ENCODE measurements around the gene ELP4.

Gene ELP4

GRCh38 chr11:31768749-31769640 lies 259.4 kb downstream of the ELP4 start:
- Histone ChIP-seq H3K9me3 (ENCODE audit: control insufficient read depth, insufficient read depth, low read length) (no peaks in the 10 kb centered on the region), H3K36me3 (ENCODE audit: insufficient read depth, low read length) (no peaks in the 10 kb centered on the region), H3K9ac (ENCODE audit: low read depth, low read length) (no peak overlapping the region), H3K4me1 (ENCODE audit: insufficient read depth, low read length) (peaks cover 3% of the 10 kb centered on the region; the same call in 1 of the 2 replicates)

- H3K9ac ChIP-seq (ENCODE audit: low read depth, low read length), result no peak overlapping the region
- no peaks in the 10 kb centered on the region for H3K9me3 ChIP-seq (ENCODE audit: control insufficient read depth, insufficient read depth, low read length)
- peaks cover 3% of the 10 kb centered on the region; the same call in 1 of the 2 replicates for H3K4me1 ChIP-seq (ENCODE audit: insufficient read depth, low read length)
- H3K36me3 ChIP-seq (ENCODE audit: insufficient read depth, low read length), result no peaks in the 10 kb centered on the region
Measured at GRCh38 chr11:31770011-31770700, 260.6 kb downstream of the ELP4 start.

GRCh38 chr11:31772412-31772811 lies 262.8 kb downstream of the ELP4 start:
- Histone ChIP-seq H3K9me3 (ENCODE audit: control insufficient read depth, insufficient read depth, low read length) (no peaks in the 10 kb centered on the region), H3K4me1 (ENCODE audit: insufficient read depth, low read length) (peaks cover 3% of the 10 kb centered on the region; the same call in 1 of the 2 replicates), H3K9ac (ENCODE audit: low read depth, low read length) (no peak overlapping the region), H3K36me3 (ENCODE audit: insufficient read depth, low read length) (no peaks in the 10 kb centered on the region)

GRCh38 chr11:31779374-31779791 lies 269.8 kb downstream of the ELP4 start:
- Histone ChIP-seq H3K9ac (ENCODE audit: low read depth, low read length) (no peak overlapping the region), H3K9me3 (ENCODE audit: control insufficient read depth, insufficient read depth, low read length) (no peaks in the 10 kb centered on the region), H3K4me1 (ENCODE audit: insufficient read depth, low read length) (no peaks in the 10 kb centered on the region), H3K36me3 (ENCODE audit: insufficient read depth, low read length) (no peaks in the 10 kb centered on the region)

GRCh38 chr11:31780078-31780477 lies 270.5 kb downstream of the ELP4 start:
- Histone ChIP-seq H3K36me3 (ENCODE audit: insufficient read depth, low read length) (no peaks in the 10 kb centered on the region), H3K9ac (ENCODE audit: low read depth, low read length) (no peak overlapping the region), H3K4me1 (ENCODE audit: insufficient read depth, low read length) (no peaks in the 10 kb centered on the region), H3K9me3 (ENCODE audit: control insufficient read depth, insufficient read depth, low read length) (no peaks in the 10 kb centered on the region)

GRCh38 chr11:31780480-31780971 lies 271.0 kb downstream of the ELP4 start:
- no peaks in the 10 kb centered on the region for H3K9me3 ChIP-seq (ENCODE audit: control insufficient read depth, insufficient read depth, low read length)
- no peaks in the 10 kb centered on the region for H3K4me1 ChIP-seq (ENCODE audit: insufficient read depth, low read length)
- H3K9ac ChIP-seq (ENCODE audit: low read depth, low read length), result no peak overlapping the region
- H3K36me3 ChIP-seq (ENCODE audit: insufficient read depth, low read length), result no peaks in the 10 kb centered on the region

- Histone ChIP-seq H3K9me3 (ENCODE audit: control insufficient read depth, insufficient read depth, low read length) (no peaks in the 10 kb centered on the region), H3K4me1 (ENCODE audit: insufficient read depth, low read length) (no peaks in the 10 kb centered on the region), H3K36me3 (ENCODE audit: insufficient read depth, low read length) (no peaks in the 10 kb centered on the region), H3K9ac (ENCODE audit: low read depth, low read length) (no peak overlapping the region)
Measured at GRCh38 chr11:31782257-31782656, 272.7 kb downstream of the ELP4 start.

GRCh38 chr11:31783252-31783651 lies 273.7 kb downstream of the ELP4 start:
- no peak overlapping the region for H3K9ac ChIP-seq (ENCODE audit: low read depth, low read length)
- H3K36me3 ChIP-seq (ENCODE audit: insufficient read depth, low read length), result no peaks in the 10 kb centered on the region
- H3K9me3 ChIP-seq (ENCODE audit: control insufficient read depth, insufficient read depth, low read length), result no peaks in the 10 kb centered on the region
- H3K4me1 ChIP-seq (ENCODE audit: insufficient read depth, low read length), result peaks cover 6% of the 10 kb centered on the region; the same call in 1 of the 2 replicates

GRCh38 chr11:31784611-31785010 lies 275.0 kb downstream of the ELP4 start:
- no peak overlapping the region for H3K9ac ChIP-seq (ENCODE audit: low read depth, low read length)
- no peaks in the 10 kb centered on the region for H3K36me3 ChIP-seq (ENCODE audit: insufficient read depth, low read length)
- no peaks in the 10 kb centered on the region for H3K9me3 ChIP-seq (ENCODE audit: control insufficient read depth, insufficient read depth, low read length)
- H3K4me1 ChIP-seq (ENCODE audit: insufficient read depth, low read length), result peaks cover 6% of the 10 kb centered on the region; the same call in 1 of the 2 replicates

- Histone ChIP-seq H3K36me3 (ENCODE audit: insufficient read depth, low read length) (no peaks in the 10 kb centered on the region), H3K9ac (ENCODE audit: low read depth, low read length) (no peak overlapping the region), H3K9me3 (ENCODE audit: control insufficient read depth, insufficient read depth, low read length) (no peaks in the 10 kb centered on the region), H3K4me1 (ENCODE audit: insufficient read depth, low read length) (peaks cover 6% of the 10 kb centered on the region; the same call in 1 of the 2 replicates)
Measured at GRCh38 chr11:31786996-31787685, 277.6 kb downstream of the ELP4 start.

- Histone ChIP-seq H3K36me3 (ENCODE audit: insufficient read depth, low read length) (no peaks in the 10 kb centered on the region), H3K9me3 (ENCODE audit: control insufficient read depth, insufficient read depth, low read length) (no peaks in the 10 kb centered on the region), H3K4me1 (ENCODE audit: insufficient read depth, low read length) (peaks cover 6% of the 10 kb centered on the region; the same call in 1 of the 2 replicates), H3K9ac (ENCODE audit: low read depth, low read length) (no peak overlapping the region)
Measured at GRCh38 chr11:31788085-31788484, 278.5 kb downstream of the ELP4 start.

- Histone ChIP-seq H3K36me3 (ENCODE audit: insufficient read depth, low read length) (no peaks in the 10 kb centered on the region), H3K4me1 (ENCODE audit: insufficient read depth, low read length) (peaks cover 6% of the 10 kb centered on the region; the same call in 1 of the 2 replicates), H3K9ac (ENCODE audit: low read depth, low read length) (no peak overlapping the region), H3K9me3 (ENCODE audit: control insufficient read depth, insufficient read depth, low read length) (no peaks in the 10 kb centered on the region)
Measured at GRCh38 chr11:31790649-31791048, 281.1 kb downstream of the ELP4 start.

GRCh38 chr11:31792036-31792435 lies 282.5 kb downstream of the ELP4 start:
- no peaks in the 10 kb centered on the region for H3K9me3 ChIP-seq (ENCODE audit: control insufficient read depth, insufficient read depth, low read length)
- H3K9ac ChIP-seq (ENCODE audit: low read depth, low read length), result no peak overlapping the region
- peaks cover 8% of the 10 kb centered on the region; the same call in 1 of the 2 replicates for H3K4me1 ChIP-seq (ENCODE audit: insufficient read depth, low read length)
- no peaks in the 10 kb centered on the region for H3K36me3 ChIP-seq (ENCODE audit: insufficient read depth, low read length)

- H3K36me3 ChIP-seq (ENCODE audit: insufficient read depth, low read length), result no peaks in the 10 kb centered on the region
- no peaks in the 10 kb centered on the region for H3K9me3 ChIP-seq (ENCODE audit: control insufficient read depth, insufficient read depth, low read length)
- H3K4me1 ChIP-seq (ENCODE audit: insufficient read depth, low read length), result peaks cover 9% of the 10 kb centered on the region; the same call in 1 of the 2 replicates
- H3K9ac ChIP-seq (ENCODE audit: low read depth, low read length), result no peak overlapping the region
Measured at GRCh38 chr11:31792456-31792855, 282.9 kb downstream of the ELP4 start.

Measured in ES-I3 (cell line).